Breast epithelium (tissue), 3 donors: ENCODE measurements around the gene VSIG10L2.

ENCODE experiments used
- POLR2A ChIP-seq: fragments of 450-650 bp; IDR thresholded peaks from one replicate; pipeline ENCODE4 v1.6.1; 2016; ENCODE audit warnings: antibody characterized with exemption, mild to moderate bottlenecking, moderate library complexity
- TF ChIP-seq, protein P1 (sequence below), 3 donors: fragments of 450-650 bp; IDR thresholded peaks; one replicate each; pipeline ENCODE4 v1.5.1; 2016 to 2017; ENCODE audit warnings: antibody characterized with exemption in 3 of 3, mild to moderate bottlenecking in 3 of 3, moderate library complexity in 3 of 3

DNA sequence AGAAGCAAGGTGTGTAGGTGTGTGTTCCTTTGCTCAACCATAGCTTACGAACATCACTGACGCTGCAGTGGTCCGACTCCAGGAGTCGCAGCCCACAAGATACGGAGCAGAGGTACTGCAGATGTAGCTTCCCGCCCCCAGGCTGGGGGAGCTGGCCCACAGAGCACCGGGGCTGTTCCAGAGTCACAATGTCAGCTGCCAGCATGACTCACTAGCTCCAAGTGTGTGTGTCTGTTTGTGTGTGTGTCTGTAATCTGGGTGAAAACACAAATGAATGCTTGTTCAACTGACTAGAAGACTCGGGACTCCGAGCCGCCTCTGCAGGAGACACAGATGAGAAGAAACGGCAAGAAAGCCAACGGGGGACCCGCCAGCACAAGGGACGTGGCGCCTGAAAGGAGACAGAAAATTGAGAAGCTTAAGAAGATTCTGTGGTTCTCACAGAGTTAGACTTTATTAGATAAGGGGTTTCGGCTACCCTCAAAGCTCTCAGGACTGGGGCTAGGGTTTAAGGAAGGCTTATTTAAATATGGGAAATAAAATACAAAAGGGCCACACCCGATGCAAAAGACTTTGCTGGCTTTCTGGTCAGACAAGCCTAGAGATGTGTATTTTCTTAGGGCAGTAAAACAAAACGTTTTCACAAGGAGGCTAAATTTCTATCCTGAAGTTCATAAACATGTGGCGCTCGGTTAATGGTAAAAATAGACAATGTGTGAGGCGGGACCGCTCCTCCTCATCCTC, 10.7 kb downstream of the VSIG10L2 start:
- TF ChIP-seq, protein P1, sequence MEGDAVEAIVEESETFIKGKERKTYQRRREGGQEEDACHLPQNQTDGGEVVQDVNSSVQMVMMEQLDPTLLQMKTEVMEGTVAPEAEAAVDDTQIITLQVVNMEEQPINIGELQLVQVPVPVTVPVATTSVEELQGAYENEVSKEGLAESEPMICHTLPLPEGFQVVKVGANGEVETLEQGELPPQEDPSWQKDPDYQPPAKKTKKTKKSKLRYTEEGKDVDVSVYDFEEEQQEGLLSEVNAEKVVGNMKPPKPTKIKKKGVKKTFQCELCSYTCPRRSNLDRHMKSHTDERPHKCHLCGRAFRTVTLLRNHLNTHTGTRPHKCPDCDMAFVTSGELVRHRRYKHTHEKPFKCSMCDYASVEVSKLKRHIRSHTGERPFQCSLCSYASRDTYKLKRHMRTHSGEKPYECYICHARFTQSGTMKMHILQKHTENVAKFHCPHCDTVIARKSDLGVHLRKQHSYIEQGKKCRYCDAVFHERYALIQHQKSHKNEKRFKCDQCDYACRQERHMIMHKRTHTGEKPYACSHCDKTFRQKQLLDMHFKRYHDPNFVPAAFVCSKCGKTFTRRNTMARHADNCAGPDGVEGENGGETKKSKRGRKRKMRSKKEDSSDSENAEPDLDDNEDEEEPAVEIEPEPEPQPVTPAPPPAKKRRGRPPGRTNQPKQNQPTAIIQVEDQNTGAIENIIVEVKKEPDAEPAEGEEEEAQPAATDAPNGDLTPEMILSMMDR (IDR thresholded peaks at IDR 0.05), result no peak
- TF ChIP-seq POLR2A, result no peak
